Cardiac septum (tissue), 1 donor: ENCODE measurements around the gene NCOA6. TPM values are rescaled to one million over a fixed set of nuclear protein-coding genes. Genes with fewer than 3 reads are reported as not detected.

Experiments
- DNase-seq: peaks from one replicate; pipeline ENCODE4 v3.0.0-alpha.2; 2020; ENCODE audit warnings: low spot score
- intact Hi-C: fragments of 100-400 bp; cut with DNase I; formaldehyde crosslinking; loops from one replicate; pipeline ENCODE4 v1.14.0; 2022
- total RNA-seq: library from RNA; stranded (reverse); fragmentation: NEBNext Ultra II Directional; extraction: Animal tissue kit (Norgen Biotek cat#: 25700); gene quantifications from one replicate; pipeline ENCODE4 v1.2.1, GENCODE V29; 2021
- donor health status: DM: no; HTN: no; CAD: no.

Gene NCOA6
- total RNA-seq, 1 donor from 2014 or later: 18.5 TPM

DNA sequence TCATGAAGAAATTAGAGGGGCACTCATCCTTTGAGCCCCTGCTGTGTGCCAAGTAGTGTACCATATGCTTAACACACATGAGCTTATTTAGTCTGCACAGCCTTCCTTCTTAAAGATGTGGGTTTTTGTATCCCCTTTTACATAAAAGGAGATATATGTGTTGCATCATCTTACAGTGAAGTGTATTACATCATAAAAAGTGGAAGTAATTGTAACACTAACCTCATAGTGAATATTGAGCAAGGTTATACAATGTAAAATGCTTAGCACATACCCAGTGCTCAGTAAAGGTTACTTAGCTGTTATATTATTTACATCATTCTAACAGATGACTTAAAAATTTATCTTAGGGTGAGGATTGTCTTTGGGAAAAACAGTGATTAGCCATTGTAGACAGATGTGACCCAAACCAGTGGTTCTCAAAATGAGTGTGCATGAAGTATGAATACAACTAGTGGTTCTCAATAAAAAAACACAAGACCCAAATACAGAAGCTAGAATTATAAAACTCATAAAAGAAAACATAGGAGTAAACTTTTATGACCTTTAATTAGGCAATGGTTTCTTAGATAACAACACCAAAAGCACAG, 144.8 kb downstream of the NCOA6 start:
- intact Hi-C loops: no loop called here
- no peak for DNase-seq

DNA sequence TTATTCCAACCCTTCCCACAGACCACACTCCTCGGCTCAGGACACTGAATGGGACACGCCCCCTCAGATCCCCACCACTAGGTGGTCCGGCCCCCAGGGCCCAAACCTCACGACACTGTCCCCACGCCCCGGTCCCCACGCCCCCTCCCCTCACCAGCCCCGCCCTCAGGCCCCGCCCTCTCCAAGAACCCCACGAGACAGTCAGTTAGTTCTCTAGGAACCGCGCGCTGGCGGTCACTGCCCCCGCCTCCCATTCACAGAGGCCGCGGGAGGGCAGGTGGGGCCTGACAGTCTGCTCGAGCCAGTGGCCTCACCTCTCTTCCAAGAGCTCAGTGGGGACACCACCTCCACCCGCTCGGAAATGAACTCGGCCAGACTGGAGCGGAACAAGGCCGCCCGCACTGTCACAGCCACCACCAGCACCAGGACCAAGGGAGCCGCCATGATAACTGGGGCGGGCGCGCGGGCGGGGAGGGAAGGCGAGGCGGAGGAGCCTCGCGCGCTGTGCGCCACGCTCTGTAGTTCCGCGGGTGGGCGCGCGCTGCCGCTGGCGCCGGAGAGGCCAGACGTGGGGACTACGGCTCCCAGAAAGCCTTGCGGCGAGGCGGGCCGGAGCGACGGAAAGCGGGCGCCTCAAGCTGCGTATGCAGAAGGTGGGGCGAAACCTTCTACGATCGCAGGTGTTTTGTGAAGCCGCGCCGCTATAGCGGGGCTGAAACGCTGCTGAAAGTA, 148.6 kb downstream of the NCOA6 start, which contains the start of gene PIGU:
Gene PIGU, minus strand, starts transcription at position 451 of the 732 bp plus-strand sequence. Its CDS starts 7 bp downstream, at position 444.
- intact Hi-C loops: loop anchor here (2.0 kb wide), 1 partner anchor 28 kb away; the partner anchor contains the start of gene TP53INP2
- DNase-seq: peak; percentile 98

DNA sequence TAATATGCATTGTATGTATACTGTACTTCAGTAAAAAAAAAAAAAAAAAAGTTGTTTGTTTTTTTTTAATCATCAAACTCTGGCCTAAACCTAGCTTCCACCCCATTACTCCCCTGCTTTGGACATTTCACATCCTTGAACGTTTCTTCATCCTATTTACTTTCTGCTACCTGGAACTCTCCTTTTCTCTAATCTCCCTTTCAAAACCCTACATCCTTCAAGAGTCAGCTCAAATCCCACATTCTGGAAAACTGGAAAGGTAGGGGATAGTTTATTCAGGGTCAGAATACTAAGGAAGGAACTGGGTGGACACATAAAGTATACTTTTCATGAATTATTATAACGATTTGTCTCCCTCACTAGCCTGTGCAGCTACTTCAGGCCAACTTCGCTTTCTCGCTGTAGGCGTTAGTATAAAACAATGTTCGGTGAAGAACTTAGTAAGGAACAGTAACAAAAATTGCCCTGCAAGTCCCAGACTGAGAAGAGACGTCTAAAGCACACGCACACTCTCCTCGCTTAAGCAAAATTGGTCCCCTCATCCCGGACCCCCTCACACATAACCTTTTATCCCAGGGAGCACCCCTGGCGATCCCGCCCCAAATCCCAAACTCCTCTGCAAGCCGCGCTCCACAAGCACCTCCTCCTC, 149.3 kb downstream of the NCOA6 start:
- DNase-seq: no peak
- intact Hi-C loops: loop anchor here (2.0 kb wide), 1 partner anchor 29 kb away; the partner anchor contains the start of gene TP53INP2

DNA sequence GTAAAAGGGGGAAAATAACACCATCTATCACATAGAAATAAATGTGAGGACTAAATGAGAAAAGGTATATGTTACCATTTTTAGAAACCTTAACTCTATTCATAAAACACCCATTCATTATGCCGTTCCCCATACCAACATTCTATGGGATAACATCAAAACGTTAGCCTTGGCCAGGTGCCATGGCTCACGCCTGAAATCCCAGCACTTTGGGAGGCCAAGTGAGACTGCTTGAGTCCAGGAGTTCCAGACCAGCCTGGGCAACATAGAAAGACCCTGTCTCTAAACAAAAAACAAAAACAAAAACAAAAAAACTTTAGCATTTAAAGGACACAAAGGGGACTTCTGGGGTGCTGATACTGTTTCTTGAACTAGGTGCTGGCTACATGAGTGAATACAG, 149.9 kb downstream of the NCOA6 start:
- intact Hi-C loops: no loop called here

DNA sequence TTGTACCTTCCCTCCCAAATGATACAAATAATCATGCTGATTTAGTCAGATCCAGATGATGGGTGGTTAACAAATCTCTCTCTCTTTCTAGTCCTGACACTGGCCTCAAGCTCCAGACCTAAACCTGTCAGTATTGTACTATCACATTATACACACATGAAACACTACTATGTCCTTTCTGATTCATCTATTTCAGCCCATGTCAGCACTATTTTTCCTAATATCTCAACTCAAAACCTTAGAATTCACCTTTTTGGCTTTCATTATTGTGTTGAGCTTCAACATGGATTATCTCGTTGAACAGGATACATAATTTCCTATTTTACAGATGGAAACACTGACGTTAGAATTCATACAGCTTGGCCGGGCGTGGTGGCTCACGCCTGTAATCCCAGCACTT, 152.0 kb downstream of the NCOA6 start:
- intact Hi-C loops: no loop called here
- no peak for DNase-seq

More for the DNA sequence above, 149.9 kb downstream of the NCOA6 start:
- no peak for DNase-seq

DNA sequence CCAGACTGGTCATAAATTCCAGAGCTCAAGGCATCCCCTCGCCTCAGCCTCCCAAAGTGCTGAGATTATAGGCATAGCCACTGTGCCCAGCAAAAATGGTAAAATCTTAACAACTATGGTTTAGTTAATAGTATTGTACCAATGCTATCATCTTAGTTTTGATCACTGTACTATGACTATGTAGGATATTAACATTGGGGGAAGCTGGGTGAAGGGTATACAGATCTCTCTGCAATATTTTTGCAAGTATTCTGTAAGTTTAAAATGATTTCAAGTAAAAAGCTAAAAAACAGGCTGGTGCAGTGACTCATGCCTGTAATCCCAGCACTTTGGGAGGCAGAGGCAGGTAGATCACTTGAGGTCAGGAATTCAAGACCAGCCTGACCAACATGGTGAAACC, 156.4 kb downstream of the NCOA6 start:
- no peak for DNase-seq

More for the DNA sequence above, 156.4 kb downstream of the NCOA6 start:
- intact Hi-C loops: no loop called here

Other genes with a start within 250 kb of the NCOA6 start
- gene PIGU, start 148.6 kb downstream of the NCOA6 start, total RNA-seq: 11.0 TPM
- gene TP53INP2, start 121.3 kb downstream of the NCOA6 start, total RNA-seq: 117 TPM
- 20.1 TPM for gene GGT7, start 47.2 kb upstream of the NCOA6 start, total RNA-seq
- gene ACSS2, start 51.0 kb upstream of the NCOA6 start, total RNA-seq: 73.8 TPM
- gene GSS, start 130.2 kb upstream of the NCOA6 start, total RNA-seq: 27.5 TPM
- 238 TPM for gene MYH7B, start 130.2 kb upstream of the NCOA6 start, total RNA-seq